Cardiac fibroblast (primary cell): ENCODE results near the gene MYL3.
A peak's percentile ranks its signal among the peaks of the same experiment; 100 is the strongest.

Experiments
- DNase-seq, 2 donors: peaks; one replicate each; pipeline versions ENCODE4 v3.0.0 to v3.0.0-alpha.2; 2010; ENCODE audit warnings: low read depth in 2 of 2
- H3K4me3 ChIP-seq, 2 donors: replicated peaks in 1 of 2; 1 replicate in 1 of 2; 2 replicates in 1 of 2; pipeline ENCODE4 v1.5.1; 2011; ENCODE audit warnings: low read depth in 2 of 2, low read length in 2 of 2, mild to moderate bottlenecking in 2 of 2, moderate library complexity in 1 of 2
- CTCF ChIP-seq: IDR thresholded peaks from one replicate; pipeline ENCODE4 v1.5.1; 2011; ENCODE audit warnings: low read depth, mild to moderate bottlenecking, low read length, inconsistent platforms

The MYL3 gene

GRCh38 chr3:46870651-46871050, 7.4 kb upstream of the MYL3 start:
- TF ChIP-seq CTCF: no peak
- H3K4me3 ChIP-seq: no peak overlapping the region
- DNase-seq: no peak

GRCh38 chr3:46869440-46869839, 6.2 kb upstream of the MYL3 start:
- no peak for DNase-seq
- TF ChIP-seq CTCF: no peak
- H3K4me3 ChIP-seq: no peak overlapping the region

GRCh38 chr3:46868948-46869347, 5.7 kb upstream of the MYL3 start:
- no peak for TF ChIP-seq CTCF
- no peak overlapping the region for H3K4me3 ChIP-seq
- no peak for DNase-seq

GRCh38 chr3:46868287-46868686, 5.0 kb upstream of the MYL3 start:
- TF ChIP-seq CTCF: no peak
- no peak overlapping the region for H3K4me3 ChIP-seq
- no peak for DNase-seq

GRCh38 chr3:46867550-46867898, 4.3 kb upstream of the MYL3 start:
- no peak for TF ChIP-seq CTCF
- peak; percentile 32 to 87 for DNase-seq
- H3K4me3 ChIP-seq: no peak overlapping the region

GRCh38 chr3:46866720-46867549, 3.7 kb upstream of the MYL3 start:
- peak; percentile 59 to 61 for DNase-seq
- peak; percentile 86 for TF ChIP-seq CTCF
- H3K4me3 ChIP-seq: no peak overlapping the region
